HG03108 (cell line): ENCODE measurements around the gene NTRK3.
"Not testable (repeated sequence)": the region's sequence is repeated elsewhere in the genome, so short reads cannot be mapped to it uniquely, and the experiment has no call there.

Experiments
- ATAC-seq: cut with Tn5 transposase; IDR thresholded peaks from one replicate; pipeline ENCODE4 v1.9.1; 2021; ENCODE audit warnings: moderate library complexity; ENCODE audit not compliant: unreplicated experiment

Gene NTRK3

GRCh38 chr15:88038261-88038660 lies 218.3 kb downstream of the NTRK3 start:
- no peak for ATAC-seq

GRCh38 chr15:88036154-88036839 lies 220.2 kb downstream of the NTRK3 start:
- ATAC-seq = no peak

GRCh38 chr15:88035381-88035780 lies 221.2 kb downstream of the NTRK3 start:
- no peak for ATAC-seq

- ATAC-seq = not testable (repeated sequence)
Observed at GRCh38 chr15:88033421-88033820, 223.1 kb downstream of the NTRK3 start.

DNA sequence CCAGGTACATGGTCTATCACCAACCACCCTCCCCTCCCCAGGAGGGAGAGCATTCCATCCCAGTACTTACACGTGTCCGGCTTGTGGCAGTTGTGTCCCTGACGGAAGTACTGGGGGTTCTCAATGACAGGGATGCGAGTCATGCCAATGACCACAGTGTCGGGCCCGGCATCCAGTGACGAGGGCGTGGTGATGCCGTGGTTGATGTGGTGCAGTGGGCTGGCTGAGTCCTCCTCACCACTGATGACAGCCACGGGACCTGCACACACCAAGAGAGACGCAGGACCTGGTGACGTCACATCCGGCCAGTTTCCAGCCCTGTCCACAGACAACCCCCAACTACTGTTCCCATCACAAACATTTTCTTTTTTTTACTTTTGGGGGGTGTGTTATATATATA lies 223.8 kb downstream of the NTRK3 start:
- no peak for ATAC-seq

DNA sequence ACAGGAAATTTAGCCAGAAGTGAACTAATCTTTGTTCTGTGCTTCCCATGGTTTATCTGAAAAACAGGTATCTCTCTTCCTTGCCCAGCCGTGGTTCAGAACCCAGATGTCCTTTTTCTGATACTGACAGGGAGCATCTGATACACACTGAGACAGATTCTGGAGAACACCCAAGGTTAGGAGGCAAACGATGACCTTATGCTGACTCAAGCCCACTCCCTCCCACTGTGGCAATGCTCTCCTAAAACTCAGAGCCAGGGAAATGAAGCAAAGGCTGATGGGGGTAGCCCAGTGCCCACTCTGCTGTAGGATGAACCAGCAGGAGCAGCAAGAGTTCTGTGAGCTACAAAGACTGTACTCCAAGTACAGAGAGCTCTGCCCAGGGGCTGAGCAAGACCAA lies 225.1 kb downstream of the NTRK3 start:
- no peak for ATAC-seq

DNA sequence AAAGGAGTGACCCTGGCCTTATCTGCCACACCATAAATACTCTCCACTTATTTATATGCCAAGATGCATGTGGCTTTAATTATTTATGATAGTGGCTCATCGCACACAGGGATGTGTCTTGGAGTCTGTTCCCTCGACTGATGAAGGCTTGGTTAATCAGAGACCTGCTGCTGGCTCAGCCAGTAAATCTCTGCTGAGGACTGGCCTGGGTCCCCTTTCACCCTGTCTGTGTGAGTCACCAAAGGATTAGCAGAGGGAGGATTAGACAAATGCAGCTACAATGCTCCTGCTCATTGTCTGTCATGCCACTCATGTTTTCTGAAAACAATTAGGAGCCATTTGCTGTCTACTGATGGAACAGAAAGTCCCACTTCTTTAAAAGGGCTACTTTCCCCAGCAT lies 226.8 kb downstream of the NTRK3 start:
- ATAC-seq = no peak

GRCh38 chr15:88028024-88028423 lies 228.5 kb downstream of the NTRK3 start:
- no peak for ATAC-seq

GRCh38 chr15:88023914-88024313 lies 232.6 kb downstream of the NTRK3 start:
- ATAC-seq = no peak

DNA sequence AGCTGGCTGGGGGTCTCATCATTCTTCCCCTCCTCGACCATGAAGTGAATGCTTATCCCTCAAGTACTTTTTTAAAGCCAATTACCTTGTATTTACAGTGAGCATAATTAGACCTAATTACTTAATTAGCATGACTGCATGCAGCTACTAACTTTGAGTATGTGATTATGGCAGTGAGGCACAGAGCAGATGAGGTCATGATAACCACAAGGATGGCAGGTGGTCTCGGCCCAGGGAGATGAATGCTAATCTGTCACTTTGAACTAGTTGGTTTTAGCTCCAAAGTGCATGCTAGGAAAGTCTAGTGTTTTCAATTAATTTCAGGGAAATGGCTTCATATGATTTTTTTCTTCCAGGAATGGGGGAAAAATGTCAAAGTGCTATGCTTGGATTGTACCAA lies 233.8 kb downstream of the NTRK3 start:
- no peak for ATAC-seq

GRCh38 chr15:88021601-88022000 lies 234.9 kb downstream of the NTRK3 start:
- no peak for ATAC-seq

GRCh38 chr15:88020806-88021205 lies 235.7 kb downstream of the NTRK3 start:
- ATAC-seq = no peak

GRCh38 chr15:88019656-88020055 lies 236.9 kb downstream of the NTRK3 start:
- no peak for ATAC-seq

- no peak for ATAC-seq
Observed at GRCh38 chr15:88018869-88019641, 237.5 kb downstream of the NTRK3 start.

GRCh38 chr15:88017753-88018152 lies 238.8 kb downstream of the NTRK3 start:
- ATAC-seq = no peak

- ATAC-seq = no peak
Observed at GRCh38 chr15:88016406-88016805, 240.1 kb downstream of the NTRK3 start.

DNA sequence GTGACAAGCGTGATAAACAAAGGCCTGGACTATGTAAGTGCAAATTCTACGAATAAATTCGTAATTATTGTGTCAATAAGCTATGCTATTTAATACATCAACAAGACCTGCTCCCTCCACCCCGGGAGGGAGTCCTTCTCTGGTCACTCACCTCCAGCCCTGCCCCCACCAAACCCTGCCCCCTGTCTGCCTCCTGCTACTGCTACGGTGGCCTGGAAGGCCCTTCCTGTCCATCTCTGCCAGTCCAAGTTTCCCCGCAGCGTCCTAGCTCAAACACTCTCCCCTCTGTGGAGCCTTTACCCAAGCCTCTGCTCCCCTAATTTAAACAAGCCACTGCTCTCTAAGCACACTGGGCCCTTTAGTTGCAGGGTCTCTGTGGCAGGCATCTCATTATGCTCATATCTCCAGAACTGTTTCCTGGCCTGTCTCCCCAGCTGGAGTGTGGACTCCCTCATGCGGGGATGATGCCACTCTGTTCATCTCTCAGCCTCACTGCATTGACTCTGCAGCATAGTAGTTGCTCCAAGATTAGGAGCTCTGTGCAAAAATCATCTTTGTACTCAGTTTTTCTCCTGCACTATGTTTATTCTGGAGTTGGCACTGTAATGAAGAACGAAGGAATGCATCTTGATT lies 241.2 kb downstream of the NTRK3 start:
- ATAC-seq = no peak

- no peak for ATAC-seq
Observed at GRCh38 chr15:88014454-88015160, 241.9 kb downstream of the NTRK3 start.

GRCh38 chr15:88013111-88013510 lies 243.4 kb downstream of the NTRK3 start:
- ATAC-seq = no peak

DNA sequence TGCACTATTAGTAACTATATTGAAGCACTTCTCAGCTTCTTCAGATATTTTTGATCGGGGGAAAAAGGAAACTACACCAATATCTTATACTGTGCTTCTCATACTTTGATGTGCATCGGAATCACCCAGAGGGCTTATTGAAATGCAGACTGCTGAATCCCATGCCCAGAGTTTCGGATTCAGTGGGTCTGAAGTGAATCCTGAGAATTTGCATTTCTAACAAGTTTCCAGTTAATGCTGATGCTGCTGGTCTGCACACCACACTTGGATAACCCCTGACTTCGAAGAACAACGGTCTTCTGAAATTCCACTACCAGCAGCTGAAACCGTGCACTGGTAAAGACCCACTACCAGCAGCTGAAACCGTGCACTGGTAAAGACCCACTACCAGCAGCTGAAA lies 243.9 kb downstream of the NTRK3 start:
- ATAC-seq = no peak

DNA sequence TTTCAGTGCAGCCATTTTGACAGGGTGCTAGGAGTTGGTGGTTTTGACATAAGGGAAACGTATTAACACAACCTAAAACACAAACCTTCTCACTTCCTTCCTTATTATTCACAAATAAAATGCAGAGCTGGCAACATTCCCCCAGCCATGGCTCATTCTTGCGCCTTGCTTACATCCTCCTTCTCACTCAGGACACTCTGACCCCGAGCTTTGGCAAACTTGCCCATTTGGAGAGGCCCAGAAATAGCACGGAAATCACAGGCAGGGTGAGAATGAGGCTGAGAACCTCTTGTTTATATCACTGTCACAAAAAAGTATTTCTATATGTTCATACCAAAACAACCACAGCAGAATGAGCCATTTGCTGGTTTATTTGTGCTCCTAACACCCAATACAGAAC lies 244.3 kb downstream of the NTRK3 start:
- ATAC-seq = no peak
